Lung microvascular endothelial cell (primary cell): ENCODE measurements around the gene FBXW11. TPM values are rescaled to one million over a fixed set of nuclear protein-coding genes. Genes with fewer than 3 reads are reported as not detected.
"Not testable (repeated sequence)": the region's sequence is repeated elsewhere in the genome, so short reads cannot be mapped to it uniquely, and the experiment has no call there.

ENCODE experiments used
- DNase-seq, 2 donors: peaks; one replicate each; pipeline versions ENCODE4 v3.0.0 to v3.0.0-alpha.2; 2010; ENCODE audit warnings: low read depth in 2 of 2
- total RNA-seq: library from RNA; depleted of rRNA; stranded (reverse); fragments of >200 nt; gene quantifications from 2 replicates; pipeline ENCODE4 v1.2.1, GENCODE V29; 2014

The FBXW11 gene
- total RNA-seq, 1 donor from 2014 or later: 61.5 TPM

DNA sequence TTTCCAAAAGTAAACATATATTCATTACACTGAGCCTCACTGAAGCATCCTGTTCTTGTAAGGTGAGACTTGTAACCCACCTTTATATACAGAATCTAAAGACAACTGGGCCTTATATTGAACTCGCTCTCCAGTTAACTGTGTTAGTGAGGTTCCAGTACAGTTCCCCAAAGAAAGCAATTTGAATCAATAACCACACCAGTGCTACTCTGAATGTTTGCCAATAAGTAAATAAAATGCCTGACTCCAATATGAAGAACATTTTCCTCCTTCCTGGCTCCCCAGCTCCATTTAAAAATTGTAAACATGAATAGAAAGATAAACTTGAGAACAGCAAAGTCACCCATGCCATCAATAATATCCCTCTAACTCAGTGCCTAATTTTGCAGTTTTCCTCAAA lies 50.1 kb downstream of the FBXW11 start:
- no peak for DNase-seq

GRCh38 chr5:171955761-171956160 lies 50.7 kb downstream of the FBXW11 start:
- no peak for DNase-seq

GRCh38 chr5:171954721-171955120 lies 51.7 kb downstream of the FBXW11 start:
- DNase-seq: peak; percentile 34 to 66

DNA sequence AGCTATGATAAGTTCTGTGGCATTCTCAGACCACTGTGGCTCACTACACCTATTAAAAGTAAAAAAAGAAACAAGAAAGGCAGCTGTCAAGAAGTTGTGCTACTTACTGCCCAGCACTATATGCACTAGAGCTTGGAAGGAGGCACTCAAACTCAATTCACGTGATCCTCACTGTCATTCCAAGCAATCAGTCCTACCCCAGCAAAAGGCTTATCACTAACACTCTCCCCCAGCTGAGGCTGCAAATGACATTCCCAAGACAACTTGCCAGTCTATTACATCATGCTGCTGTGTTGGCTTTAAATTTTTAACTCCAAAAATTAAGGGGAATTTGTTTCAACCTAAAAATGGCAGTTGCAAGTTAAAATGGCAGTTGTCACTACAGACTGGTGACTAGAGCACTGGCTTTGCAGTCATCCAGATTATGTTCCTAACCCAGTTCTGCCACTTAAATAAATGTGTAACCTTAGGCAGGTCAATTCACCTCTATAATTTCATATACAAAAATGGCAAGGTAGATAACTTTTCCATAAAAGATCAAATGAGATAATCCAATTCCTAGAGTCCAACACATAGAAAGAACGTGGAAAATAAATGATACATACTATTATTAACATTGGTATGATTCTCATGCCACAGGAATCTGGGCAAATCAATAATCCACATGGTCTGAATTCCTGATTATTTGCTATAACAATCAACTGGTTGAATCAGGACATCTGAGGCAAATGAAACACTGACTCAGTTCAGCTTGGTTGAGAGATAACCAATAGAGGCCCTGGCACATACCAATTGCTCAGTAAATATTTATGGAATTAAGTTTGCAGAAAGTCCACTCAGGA lies 52.4 kb downstream of the FBXW11 start:
- peak in 1 of 2 donors; percentile 10 for DNase-seq

DNA sequence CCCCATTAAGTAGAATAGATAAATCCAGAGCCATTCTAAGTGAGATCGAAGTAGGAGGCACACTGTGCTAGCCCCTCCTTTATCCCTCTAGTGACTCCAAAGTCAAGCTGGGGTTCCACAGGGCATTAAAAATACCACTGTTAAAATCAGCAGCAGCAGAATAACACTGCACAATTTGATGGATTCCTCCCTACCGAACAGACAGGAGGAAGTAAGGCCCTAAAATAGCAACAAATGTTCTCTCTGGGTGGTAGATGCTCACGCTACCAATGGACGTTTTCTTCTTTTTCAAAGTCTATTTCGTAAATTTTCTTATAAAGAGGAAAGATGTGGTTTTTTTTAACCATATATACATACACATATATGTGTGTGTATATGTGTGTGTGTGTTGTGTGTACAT lies 54.4 kb downstream of the FBXW11 start:
- DNase-seq: no peak

DNA sequence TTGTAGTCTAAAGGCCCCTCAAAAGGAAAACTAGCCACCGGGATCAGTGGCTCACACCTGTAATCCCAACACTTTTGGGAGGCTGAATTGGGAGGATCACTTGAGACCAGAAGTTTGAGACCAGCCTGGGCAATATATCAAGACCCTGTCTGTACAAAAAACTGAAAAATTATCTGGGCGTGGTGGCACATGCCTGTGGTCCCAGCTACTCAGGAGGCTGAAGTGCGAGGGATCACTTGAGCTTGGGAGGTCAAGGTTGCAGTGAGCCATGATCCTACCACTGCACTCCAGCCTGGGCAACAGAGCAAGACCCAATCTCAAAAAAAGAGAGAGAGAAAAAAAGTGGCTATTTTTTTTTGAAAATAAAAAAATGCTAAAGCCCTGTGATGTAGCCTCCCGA lies 55.2 kb downstream of the FBXW11 start:
- no peak for DNase-seq

DNA sequence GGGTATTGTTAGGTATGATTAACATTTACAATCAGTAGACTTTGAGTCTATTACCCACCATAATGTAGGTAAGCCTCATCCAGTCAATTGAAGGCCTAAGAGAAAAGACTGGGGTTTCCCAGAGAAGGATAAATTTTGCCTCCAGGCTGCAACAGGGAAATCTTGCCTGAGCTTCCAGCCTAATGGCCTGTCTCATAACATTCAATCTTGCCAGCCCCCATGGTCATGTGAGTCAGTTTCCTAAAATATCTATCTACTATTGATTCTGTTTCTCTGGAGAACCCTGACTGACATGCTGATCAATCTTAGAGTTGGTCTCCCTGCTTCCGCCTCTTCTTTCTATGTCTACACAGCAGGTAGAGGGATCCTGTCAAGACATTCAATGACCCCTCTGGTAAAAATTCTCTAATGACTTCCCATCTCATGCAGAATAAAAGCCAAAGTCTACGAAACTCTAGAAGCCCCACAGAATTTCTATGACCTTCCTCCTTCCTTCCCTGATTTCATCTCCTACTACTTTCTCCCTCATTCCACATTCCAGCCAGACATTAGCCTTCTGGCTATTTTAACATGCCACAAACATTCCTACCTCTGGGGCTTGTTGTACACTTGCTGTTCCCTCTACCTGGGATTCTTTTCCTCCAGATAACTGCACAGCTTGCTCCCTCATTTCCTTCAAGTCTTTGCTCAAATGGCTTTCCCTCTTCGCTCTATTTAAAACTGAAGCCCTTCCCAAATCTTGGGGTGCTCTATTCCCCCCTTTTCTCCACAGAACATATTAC lies 60.2 kb downstream of the FBXW11 start:
- DNase-seq: no peak

DNA sequence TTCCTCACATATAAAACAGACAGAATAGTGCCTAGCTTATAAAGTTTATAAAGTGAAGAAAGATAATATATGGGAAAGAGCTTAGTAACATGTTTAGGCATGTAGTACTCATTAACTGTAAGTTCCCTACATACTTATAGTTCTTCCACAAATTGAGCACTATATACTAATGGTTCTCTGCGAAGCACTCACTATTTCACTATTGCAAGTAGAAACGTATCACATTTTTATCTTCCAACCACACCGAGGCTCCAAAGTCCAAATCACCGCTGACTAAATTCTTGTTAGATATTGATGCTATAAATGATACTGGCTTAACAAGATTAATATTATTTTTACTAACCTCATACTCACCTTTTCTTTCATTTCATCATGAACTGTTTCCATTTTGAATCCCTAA lies 61.0 kb downstream of the FBXW11 start:
- no peak for DNase-seq

GRCh38 chr5:171945066-171945465 lies 61.4 kb downstream of the FBXW11 start:
- DNase-seq: peak in 1 of 2 donors; percentile 51

DNA sequence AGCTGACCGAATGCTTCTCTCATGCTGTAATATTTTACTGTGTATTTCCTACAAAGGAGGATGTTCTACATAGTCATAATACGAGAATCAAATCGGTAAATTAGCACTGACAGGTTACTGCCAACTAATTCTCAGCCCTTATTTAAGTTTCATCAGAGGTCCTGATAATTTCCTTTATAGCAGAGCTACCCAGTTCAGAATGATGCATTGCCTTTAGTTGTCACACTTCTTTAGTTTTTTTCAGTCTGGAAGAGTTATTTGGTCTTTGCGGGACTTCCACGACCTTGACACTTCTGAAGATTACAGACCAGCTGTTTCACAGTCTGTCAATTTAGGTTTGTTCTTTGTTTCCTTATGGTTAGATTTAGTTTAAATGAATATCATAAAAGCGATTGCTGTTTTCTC lies 64.3 kb downstream of the FBXW11 start:
- not testable (repeated sequence) for DNase-seq

GRCh38 chr5:171941675-171942074 lies 64.8 kb downstream of the FBXW11 start:
- not testable (repeated sequence) for DNase-seq

DNA sequence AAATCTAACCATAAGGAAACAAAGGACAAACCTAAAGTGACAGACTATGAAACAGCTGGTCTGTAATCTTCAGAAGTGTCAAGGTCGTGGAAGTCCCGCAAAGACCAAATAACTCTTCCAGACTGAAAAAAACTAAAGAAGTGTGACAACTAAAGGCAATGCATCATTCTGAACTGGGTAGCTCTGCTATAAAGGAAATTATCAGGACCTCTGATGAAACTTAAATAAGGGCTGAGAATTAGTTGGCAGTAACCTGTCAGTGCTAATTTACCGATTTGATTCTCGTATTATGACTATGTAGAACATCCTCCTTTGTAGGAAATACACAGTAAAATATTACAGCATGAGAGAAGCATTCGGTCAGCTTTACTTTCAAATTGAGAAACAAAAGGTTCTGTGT lies 65.2 kb downstream of the FBXW11 start:
- not testable (repeated sequence) for DNase-seq

DNA sequence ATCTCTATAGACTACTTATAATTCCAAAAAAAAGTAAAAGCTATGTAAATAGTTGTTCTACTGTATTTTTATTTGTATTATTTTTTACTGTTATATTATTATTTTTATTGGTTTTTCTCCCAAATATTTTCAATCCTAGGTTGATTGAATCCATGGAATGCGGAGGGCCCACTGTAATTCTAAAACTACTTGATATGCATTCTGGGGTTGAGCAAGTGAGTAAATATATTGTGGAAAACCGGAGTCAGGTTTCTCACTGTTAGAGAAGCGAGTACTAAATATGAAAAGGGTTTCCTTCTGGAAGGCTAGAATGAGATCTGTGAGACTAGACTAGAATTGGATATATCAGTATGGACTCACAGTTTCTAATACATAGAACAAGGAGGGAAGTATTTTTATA lies 66.5 kb downstream of the FBXW11 start:
- DNase-seq: no peak

DNA sequence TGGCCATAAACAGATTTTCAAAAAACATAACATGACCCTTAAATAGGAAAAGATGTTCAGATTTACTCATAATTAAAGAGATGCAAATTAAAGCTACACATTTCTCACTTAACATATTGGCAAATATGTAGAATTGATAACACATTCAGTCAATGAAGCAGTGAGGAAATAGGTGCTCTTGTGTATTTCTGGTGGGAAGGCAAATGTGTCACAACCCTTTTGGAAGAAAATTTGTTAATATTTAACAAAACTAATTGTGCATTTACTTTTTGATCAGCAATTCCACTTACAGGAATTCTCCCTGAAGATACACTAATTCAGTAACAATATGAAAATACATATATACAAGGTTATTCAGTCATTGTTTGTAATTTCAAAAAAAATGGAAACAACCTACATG lies 68.1 kb downstream of the FBXW11 start:
- no peak for DNase-seq

DNA sequence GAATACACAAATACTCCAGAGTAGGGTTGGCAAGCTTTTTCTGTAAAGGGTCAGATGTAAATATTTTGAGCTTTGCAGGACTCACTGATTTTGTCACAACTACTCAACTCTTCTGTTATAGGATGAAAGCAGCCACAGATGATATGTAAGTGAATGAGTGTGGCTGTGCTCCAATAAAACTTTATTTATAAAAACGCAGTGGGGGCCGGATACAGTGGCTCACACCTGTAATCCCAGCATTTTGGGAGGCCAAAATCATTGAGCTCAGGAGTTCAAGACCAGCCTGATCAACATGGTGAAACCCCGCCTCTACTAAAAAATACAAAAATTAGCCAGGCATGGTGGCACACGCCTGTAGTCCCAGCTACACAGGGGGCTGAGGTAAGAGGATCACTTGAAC lies 69.1 kb downstream of the FBXW11 start:
- DNase-seq: no peak

GRCh38 chr5:171934586-171934985 lies 71.9 kb downstream of the FBXW11 start:
- DNase-seq: no peak

- no peak for DNase-seq
Measured at GRCh38 chr5:171931163-171931562, 75.3 kb downstream of the FBXW11 start.

DNA sequence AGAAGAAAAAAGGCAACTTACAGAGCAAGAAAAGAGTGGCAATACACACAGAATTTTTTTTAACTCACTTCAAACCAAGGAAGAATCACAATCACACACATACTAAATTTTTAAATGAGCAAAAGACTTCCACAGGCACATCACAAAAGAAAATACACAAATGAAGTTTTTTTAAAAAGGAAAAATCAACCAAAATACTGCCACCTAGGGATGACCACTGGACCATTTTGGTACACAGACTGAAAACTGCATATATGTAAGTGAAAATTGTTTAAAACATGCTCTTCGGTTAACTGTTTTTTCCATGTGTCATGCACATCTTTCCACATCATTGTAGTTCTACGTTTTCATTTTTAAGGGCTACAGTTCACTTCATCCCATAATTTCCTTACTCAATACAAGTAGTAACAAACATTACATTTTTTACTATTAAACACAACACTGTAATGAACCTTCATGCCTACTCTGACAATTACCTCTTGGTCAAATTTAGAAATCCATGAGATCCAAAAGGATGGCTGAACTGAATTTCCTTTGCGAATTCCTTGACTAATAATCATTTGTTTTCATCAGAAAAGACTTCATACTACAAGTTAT lies 79.0 kb downstream of the FBXW11 start:
- peak in 1 of 2 donors; percentile 33 for DNase-seq

- DNase-seq: no peak
Measured at GRCh38 chr5:171926311-171926710, 80.1 kb downstream of the FBXW11 start.

GRCh38 chr5:171924493-171925122 lies 81.8 kb downstream of the FBXW11 start:
- no peak for DNase-seq

GRCh38 chr5:171920765-171921391 lies 85.6 kb downstream of the FBXW11 start:
- no peak for DNase-seq
